ENCODE data around the gene DUOXA1. TPM values are rescaled to one million over a fixed set of nuclear protein-coding genes. Genes with fewer than 3 reads are reported as not detected.
"Not testable (repeated sequence)": the region's sequence is repeated elsewhere in the genome, so short reads cannot be mapped to it uniquely, and the experiment has no call there.

The DUOXA1 gene
- total RNA-seq, 3 donors from 2014 or later = 0.80 to 3.3 (median 1.0) TPM

DNA sequence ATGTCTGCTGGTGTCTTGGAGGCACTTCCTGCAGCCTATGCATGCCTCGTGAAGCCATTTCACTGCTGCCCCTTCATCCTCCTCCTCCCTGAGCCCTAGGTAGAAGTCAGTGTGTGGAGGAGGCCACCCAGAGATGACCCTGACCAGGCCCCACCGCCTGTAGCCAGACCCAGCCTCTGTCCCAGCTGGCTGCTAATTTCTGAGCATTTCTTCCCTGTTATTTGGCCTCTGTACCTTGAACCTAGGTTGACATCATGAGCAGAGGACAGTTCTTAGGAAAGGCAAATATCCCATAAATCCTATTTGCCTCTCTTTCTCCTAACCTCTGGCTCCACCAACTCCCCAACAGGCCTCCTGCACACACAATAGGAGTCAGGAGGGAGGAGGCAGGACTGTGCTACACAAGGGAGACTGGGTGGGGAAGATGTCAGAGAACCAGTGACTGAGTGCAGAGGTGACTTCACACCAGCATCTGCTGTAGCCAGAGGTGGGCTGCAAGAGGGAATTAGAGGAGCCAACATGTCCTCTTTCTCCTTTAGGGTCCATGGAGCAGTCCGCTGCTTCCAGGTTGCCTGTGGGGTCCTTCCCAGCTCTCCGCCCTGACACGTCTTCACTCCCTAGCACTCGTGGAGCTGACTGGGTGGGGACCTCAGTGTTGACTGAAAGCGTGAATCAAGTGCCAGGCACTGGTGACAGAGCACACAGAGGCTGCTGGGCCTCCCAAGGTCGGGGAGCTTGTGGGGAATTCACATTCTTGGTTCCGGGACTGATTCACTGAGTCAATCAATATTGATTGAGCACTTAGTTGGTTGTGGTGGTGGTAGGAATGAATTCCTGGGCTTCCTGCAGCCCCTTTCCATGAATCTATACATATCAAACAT is 54.0 kb downstream of the DUOXA1 start:
- H3K4me1 ChIP-seq; H3K36me3 ChIP-seq; intact Hi-C loops (cut with DNase I; ENCODE audit: low total_unique reads); H3K9me3 ChIP-seq; H3K27me3 ChIP-seq; DNase-seq (ENCODE audit: low spot score in 2 of 2); H3K27ac ChIP-seq; H3K4me3 ChIP-seq: not testable (repeated sequence)

DNA sequence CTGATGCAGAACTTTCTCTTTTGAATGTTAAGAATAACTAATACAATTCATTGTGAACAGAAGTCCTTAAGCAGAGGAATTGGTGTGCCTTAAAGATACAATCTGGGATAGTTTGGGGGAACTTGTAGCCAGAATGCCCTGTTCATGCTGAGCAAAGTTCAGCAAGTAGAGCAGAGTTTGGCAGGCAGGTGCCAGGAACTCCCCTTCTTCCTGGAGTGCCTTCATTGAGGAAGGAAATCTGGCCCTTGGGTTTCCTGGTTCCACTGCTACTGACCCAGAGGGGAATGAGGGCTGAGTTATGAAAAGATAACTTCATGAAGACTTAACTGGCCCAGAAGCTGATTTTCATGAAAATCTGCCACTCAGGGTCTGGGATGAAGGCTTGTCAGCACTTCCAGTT is 56.1 kb downstream of the DUOXA1 start:
- intact Hi-C loops (cut with DNase I; ENCODE audit: low total_unique reads); H3K36me3 ChIP-seq; H3K27me3 ChIP-seq; H3K4me1 ChIP-seq; H3K27ac ChIP-seq; H3K9me3 ChIP-seq; DNase-seq (ENCODE audit: low spot score in 2 of 2); H3K4me3 ChIP-seq: not testable (repeated sequence)

DNA sequence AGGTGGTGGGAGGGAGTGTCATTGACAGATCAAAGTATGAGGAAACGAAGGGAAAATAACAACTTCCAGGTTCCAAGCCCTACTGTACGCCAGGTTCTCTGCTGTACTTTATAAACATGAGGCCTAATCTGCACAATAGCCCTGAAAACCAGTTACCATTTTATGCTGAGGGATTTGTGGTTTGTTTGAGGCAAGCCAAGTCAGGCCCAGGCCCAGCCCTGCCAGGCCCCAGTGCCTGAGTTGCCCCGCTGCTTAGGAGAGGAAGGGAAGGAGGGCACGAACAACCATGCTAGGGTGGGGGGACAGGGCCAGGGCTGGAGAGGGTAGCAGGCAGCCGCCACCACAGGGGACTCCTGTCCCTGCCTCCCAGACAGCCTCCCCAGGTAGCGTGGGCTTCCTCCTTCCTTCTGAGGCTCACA is 59.7 kb downstream of the DUOXA1 start:
- intact Hi-C loops (cut with DNase I; ENCODE audit: low total_unique reads); H3K4me3 ChIP-seq; H3K27ac ChIP-seq; H3K4me1 ChIP-seq; DNase-seq (ENCODE audit: low spot score in 2 of 2); H3K9me3 ChIP-seq; H3K27me3 ChIP-seq; H3K36me3 ChIP-seq: not testable (repeated sequence)

Other genes with a start within 250 kb of the DUOXA1 start
- not detected for gene TERB2, start 173.2 kb downstream of the DUOXA1 start, total RNA-seq
- gene SORD, start 106.7 kb downstream of the DUOXA1 start, total RNA-seq = 10 to 100 TPM in 2 of 3 donors, 1 to 10 TPM in 1; 3.7 to 31.8 (median 12.9) TPM
- under 1 TPM; 0.15 to 0.98 (median 0.16) TPM for gene DUOX2, start 15.7 kb downstream of the DUOXA1 start, total RNA-seq
- under 1 TPM in 1 of 3 donors, not detected in 2; 0.33 TPM for gene DUOXA2, start 15.6 kb downstream of the DUOXA1 start, total RNA-seq
- gene DUOX1, start 115 bp upstream of the DUOXA1 start, total RNA-seq = 1 to 10 TPM in 2 of 3 donors, under 1 TPM in 1; 0.80 to 7.2 (median 1.6) TPM
- 1 to 10 TPM; 5.0 to 9.7 (median 9.5) TPM for gene SHF, start 58.1 kb upstream of the DUOXA1 start, total RNA-seq
- gene SLC28A2, start 122.4 kb upstream of the DUOXA1 start, total RNA-seq = not detected
- 10 to 100 TPM in 2 of 3 donors, 1 to 10 TPM in 1; 8.8 to 31.5 (median 22.8) TPM for gene GATM, start 248.7 kb upstream of the DUOXA1 start, total RNA-seq

Data from breast epithelium (tissue), 4 donors.